Measurements from ENCODE around the gene PAGE2B.

GRCh38 chrX:55026840-55027239, 48.0 kb upstream of the PAGE2B start:
- no peak for TF ChIP-seq ARNTL (CRISPR knock-in tag; IDR thresholded peaks at IDR 0.05; ENCODE audit: borderline replicate concordance, low read depth)
- no peak for TF ChIP-seq PATZ1 (CRISPR knock-in tag; IDR thresholded peaks at IDR 0.05; ENCODE audit: borderline replicate concordance)
- TF ChIP-seq ISL1 (CRISPR knock-in tag; IDR thresholded peaks at IDR 0.05): no peak
- no peak for TF ChIP-seq POU6F1 (CRISPR knock-in tag; IDR thresholded peaks at IDR 0.05; ENCODE audit: borderline replicate concordance, low read depth)
- no peak for TF ChIP-seq ZNF8 (CRISPR knock-in tag; IDR thresholded peaks at IDR 0.05)
- no peak for TF ChIP-seq BACH2 (CRISPR knock-in tag; IDR thresholded peaks at IDR 0.05; ENCODE audit: borderline replicate concordance)
- no peak for TF ChIP-seq CSDC2 (CRISPR knock-in tag; IDR thresholded peaks at IDR 0.05)

All from SK-N-SH treated with all-trans-retinoic acid at 6 μM for 48 hours (cell line).